ENCODE results near the gene ELOVL1. TPM values are rescaled to one million over a fixed set of nuclear protein-coding genes. Genes with fewer than 3 reads are reported as not detected.

The ELOVL1 gene
- total and polyA plus RNA-seq, 2 of the 13 experiments (the other 11 are each of a cell fraction or from before 2014, with no cell fraction given) = 55.2 to 77.4 TPM

DNA sequence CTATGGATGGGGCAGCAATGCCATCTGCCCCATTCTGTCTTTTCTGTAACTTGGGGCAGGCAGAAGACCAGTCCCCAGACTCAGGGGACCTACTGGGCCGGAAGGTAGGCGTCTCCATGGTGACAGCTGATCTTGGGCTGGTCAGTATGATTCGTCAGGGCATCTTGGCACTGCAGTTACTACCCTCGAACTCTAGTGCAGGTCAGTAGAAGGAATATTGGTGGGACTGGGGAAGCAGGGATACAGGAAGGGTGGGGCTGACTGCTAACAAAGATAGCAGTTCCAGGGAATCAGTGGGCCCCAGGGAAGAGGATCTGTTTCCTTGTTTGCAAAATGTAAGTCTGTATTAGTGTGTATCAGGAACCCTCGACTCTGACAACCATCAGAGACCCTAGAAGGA is 48.1 kb upstream of the ELOVL1 start:
- intact Hi-C loops (cut with micrococcal nuclease; ENCODE audit: unreplicated experiment) = no loop called here
- TF ChIP-seq ZNF367 (CRISPR knock-in tag; IDR thresholded peaks at IDR 0.05; ENCODE audit: borderline replicate concordance) (no peak), FOXP1 (IDR thresholded peaks at IDR 0.05) (no peak), FOXP1 (CRISPR knock-in tag; IDR thresholded peaks at IDR 0.05) (no peak)

DNA sequence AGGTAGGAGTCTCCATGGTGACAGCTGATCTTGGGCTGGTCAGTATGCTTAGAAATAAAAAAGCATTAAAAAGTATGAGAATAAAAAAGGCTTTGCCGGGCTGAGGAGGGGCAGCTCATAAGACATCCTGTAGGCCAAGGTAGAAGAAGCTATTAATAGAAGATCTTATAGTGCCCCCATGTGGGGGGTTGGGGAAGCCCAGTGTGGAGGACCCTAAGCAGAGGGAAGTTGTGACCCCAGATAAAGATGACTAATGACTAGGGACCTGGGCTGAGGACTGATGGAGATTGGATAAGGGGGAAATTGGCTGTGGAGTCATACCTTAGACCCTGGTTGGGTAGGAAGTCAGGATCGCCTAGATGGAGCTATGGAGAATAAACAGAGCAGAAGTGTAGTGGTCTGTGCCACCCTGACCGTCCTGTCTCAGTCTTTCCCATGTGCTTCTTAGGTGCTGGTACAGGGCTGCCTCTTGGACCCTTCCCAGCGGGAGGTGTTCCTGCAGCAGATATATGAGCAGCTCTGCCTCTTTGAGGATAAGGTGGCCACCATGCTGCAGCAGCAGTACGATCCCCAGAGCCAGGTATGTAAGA is 46.9 kb upstream of the ELOVL1 start:
- BruUV-seq (replicated peaks) = no TSS peak
- Histone ChIP-seq H4K20me1 (ENCODE audit: insufficient read depth, low read length) (no peaks in the 10 kb centered on the region), H2AFZ (ENCODE audit: low read length) (no peak overlapping the region), H3K4me1 (ENCODE audit: insufficient read depth, low read length) (peaks cover 16% of the 10 kb centered on the region), H3K9ac (ENCODE audit: insufficient read depth, low read depth, low read length) (no peak overlapping the region), H3K9me3 (ENCODE audit: low read length) (no peaks in the 10 kb centered on the region), H3K4me3 (replicated peaks in 1 of 3; ENCODE audit: insufficient read depth in 1 of 3, low read depth in 2 of 3, low read length in 3 of 3) (no peak overlapping the region), H3K27ac (ENCODE audit: extremely low read length, insufficient read depth, low read length) (no peak overlapping the region), H3K4me2 (ENCODE audit: low read depth, low read length) (no peak overlapping the region), H3K79me2 (ENCODE audit: insufficient read depth, low read length) (no peaks in the 10 kb centered on the region), H3K36me3 (replicated peaks in 1 of 2; ENCODE audit: control insufficient read depth in 1 of 2, insufficient read depth in 2 of 2, low read length in 2 of 2) (peaks cover 0 to 19% of the 10 kb centered on the region in 2 experiments; a peak in 3 of 5 replicates), H3K27me3 (ENCODE audit: control insufficient read depth in 1 of 2, insufficient read depth in 2 of 2, low read length in 2 of 2) (no peaks in the 10 kb centered on the region)
- POLR2A ChIA-PET = interaction anchor here (1.6 kb wide), 1 partner anchor 188 kb away, joined by 6 read pairs; no protein-coding TSS in a partner anchor
- FAIRE-seq (peak; percentile 32), DNase-seq (ENCODE audit: low spot score) (peak; percentile 62), ATAC-seq (peak; percentile 95)
- 70% methylated on average over 4 of the region's 5 CpGs for WGBS (ENCODE audit: low lambda C conversion rate)
- in situ Hi-C loops (cut with HindIII; ENCODE audit: extremely low pct_ligation_motif_present, low pct_unique_long_range_greater_than_20kb) = loop anchor here (5.0 to 25.0 kb wide), 2 partner anchors 187 to 502 kb away; no protein-coding TSS in a partner anchor
- intact Hi-C loops (cut with micrococcal nuclease; ENCODE audit: unreplicated experiment) = loop anchor here (1.0 kb wide), 4 partner anchors 46 to 187 kb away; partner anchors contain the start of genes CDC20 and ELOVL1
- CTCF ChIA-PET (ENCODE audit: low intra/inter-chr PET ratio, low total read pairs) = interaction anchor here (0.8 to 3.2 kb wide), 4 partner anchors 175 to 190 kb away, joined by 3 to 36 read pairs (median 20); no protein-coding TSS in a partner anchor
- TF ChIP-seq ZNF282 (IDR thresholded peaks at IDR 0.05; ENCODE audit: partially characterized antibody) (no peak), NFE2L1 (CRISPR knock-in tag; IDR thresholded peaks at IDR 0.05; ENCODE audit: borderline replicate concordance) (no peak), KDM3A (CRISPR knock-in tag; IDR thresholded peaks at IDR 0.05; ENCODE audit: low read depth) (no peak), ZNF446 (CRISPR knock-in tag; IDR thresholded peaks at IDR 0.05) (no peak), CENPT (CRISPR knock-in tag; IDR thresholded peaks at IDR 0.05; ENCODE audit: low read depth) (no peak), KLF13 (CRISPR knock-in tag; IDR thresholded peaks at IDR 0.05) (no peak)
- TF ChIP-seq, protein P1, sequence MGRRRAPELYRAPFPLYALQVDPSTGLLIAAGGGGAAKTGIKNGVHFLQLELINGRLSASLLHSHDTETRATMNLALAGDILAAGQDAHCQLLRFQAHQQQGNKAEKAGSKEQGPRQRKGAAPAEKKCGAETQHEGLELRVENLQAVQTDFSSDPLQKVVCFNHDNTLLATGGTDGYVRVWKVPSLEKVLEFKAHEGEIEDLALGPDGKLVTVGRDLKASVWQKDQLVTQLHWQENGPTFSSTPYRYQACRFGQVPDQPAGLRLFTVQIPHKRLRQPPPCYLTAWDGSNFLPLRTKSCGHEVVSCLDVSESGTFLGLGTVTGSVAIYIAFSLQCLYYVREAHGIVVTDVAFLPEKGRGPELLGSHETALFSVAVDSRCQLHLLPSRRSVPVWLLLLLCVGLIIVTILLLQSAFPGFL (CRISPR knock-in tag; IDR thresholded peaks at IDR 0.05) = no peak
- TF ChIP-seq, protein P2, sequence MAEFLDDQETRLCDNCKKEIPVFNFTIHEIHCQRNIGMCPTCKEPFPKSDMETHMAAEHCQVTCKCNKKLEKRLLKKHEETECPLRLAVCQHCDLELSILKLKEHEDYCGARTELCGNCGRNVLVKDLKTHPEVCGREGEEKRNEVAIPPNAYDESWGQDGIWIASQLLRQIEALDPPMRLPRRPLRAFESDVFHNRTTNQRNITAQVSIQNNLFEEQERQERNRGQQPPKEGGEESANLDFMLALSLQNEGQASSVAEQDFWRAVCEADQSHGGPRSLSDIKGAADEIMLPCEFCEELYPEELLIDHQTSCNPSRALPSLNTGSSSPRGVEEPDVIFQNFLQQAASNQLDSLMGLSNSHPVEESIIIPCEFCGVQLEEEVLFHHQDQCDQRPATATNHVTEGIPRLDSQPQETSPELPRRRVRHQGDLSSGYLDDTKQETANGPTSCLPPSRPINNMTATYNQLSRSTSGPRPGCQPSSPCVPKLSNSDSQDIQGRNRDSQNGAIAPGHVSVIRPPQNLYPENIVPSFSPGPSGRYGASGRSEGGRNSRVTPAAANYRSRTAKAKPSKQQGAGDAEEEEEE (CRISPR knock-in tag; IDR thresholded peaks at IDR 0.05; ENCODE audit: borderline replicate concordance) = no peak
- TF ChIP-seq, protein P3, sequence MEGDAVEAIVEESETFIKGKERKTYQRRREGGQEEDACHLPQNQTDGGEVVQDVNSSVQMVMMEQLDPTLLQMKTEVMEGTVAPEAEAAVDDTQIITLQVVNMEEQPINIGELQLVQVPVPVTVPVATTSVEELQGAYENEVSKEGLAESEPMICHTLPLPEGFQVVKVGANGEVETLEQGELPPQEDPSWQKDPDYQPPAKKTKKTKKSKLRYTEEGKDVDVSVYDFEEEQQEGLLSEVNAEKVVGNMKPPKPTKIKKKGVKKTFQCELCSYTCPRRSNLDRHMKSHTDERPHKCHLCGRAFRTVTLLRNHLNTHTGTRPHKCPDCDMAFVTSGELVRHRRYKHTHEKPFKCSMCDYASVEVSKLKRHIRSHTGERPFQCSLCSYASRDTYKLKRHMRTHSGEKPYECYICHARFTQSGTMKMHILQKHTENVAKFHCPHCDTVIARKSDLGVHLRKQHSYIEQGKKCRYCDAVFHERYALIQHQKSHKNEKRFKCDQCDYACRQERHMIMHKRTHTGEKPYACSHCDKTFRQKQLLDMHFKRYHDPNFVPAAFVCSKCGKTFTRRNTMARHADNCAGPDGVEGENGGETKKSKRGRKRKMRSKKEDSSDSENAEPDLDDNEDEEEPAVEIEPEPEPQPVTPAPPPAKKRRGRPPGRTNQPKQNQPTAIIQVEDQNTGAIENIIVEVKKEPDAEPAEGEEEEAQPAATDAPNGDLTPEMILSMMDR (CRISPR knock-in tag; IDR thresholded peaks at IDR 0.05) = peak; percentile 75
- TF ChIP-seq, protein P4, sequence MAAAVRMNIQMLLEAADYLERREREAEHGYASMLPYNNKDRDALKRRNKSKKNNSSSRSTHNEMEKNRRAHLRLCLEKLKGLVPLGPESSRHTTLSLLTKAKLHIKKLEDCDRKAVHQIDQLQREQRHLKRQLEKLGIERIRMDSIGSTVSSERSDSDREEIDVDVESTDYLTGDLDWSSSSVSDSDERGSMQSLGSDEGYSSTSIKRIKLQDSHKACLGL (CRISPR knock-in tag; IDR thresholded peaks at IDR 0.05) = no peak

More for the DNA sequence above, 48.1 kb upstream of the ELOVL1 start:
- no peaks in the 10 kb centered on the region for H3K9me3 ChIP-seq (ENCODE audit: low read length)
- peaks cover 7 to 30% of the 10 kb centered on the region in 2 experiments; a peak in 4 of 5 replicates for H3K36me3 ChIP-seq (replicated peaks in 1 of 2; ENCODE audit: control insufficient read depth in 1 of 2, insufficient read depth in 2 of 2, low read length in 2 of 2)
- H3K4me3 ChIP-seq (replicated peaks in 1 of 3; ENCODE audit: insufficient read depth in 1 of 3, low read depth in 2 of 3, low read length in 3 of 3) = no peak overlapping the region
- POLR2A ChIA-PET = no interaction called here
- H4K20me1 ChIP-seq (ENCODE audit: insufficient read depth, low read length) = no peaks in the 10 kb centered on the region
- no peaks in the 10 kb centered on the region for H3K27me3 ChIP-seq (ENCODE audit: control insufficient read depth in 1 of 2, insufficient read depth in 2 of 2, low read length in 2 of 2)
- CTCF ChIA-PET (ENCODE audit: low intra/inter-chr PET ratio, low total read pairs) = interaction anchor here (2.0 kb wide), 1 partner anchor 178 kb away, joined by 36 read pairs; no protein-coding TSS in a partner anchor
- H2AFZ ChIP-seq (ENCODE audit: low read length) = no peak overlapping the region
- no peaks in the 10 kb centered on the region for H3K79me2 ChIP-seq (ENCODE audit: insufficient read depth, low read length)
- H3K27ac ChIP-seq (ENCODE audit: extremely low read length, insufficient read depth, low read length) = no peak overlapping the region
- WGBS (ENCODE audit: low lambda C conversion rate) = 88% methylated on average over 5 of the region's 5 CpGs
- H3K4me1 ChIP-seq (ENCODE audit: insufficient read depth, low read length) = peaks cover 16% of the 10 kb centered on the region
- BruUV-seq (replicated peaks) = no TSS peak
- no peak for FAIRE-seq
- ATAC-seq = no peak
- no peak overlapping the region for H3K4me2 ChIP-seq (ENCODE audit: low read depth, low read length)
- DNase-seq (ENCODE audit: low spot score) = no peak
- no peak overlapping the region for H3K9ac ChIP-seq (ENCODE audit: insufficient read depth, low read depth, low read length)
- in situ Hi-C loops (cut with HindIII; ENCODE audit: extremely low pct_ligation_motif_present, low pct_unique_long_range_greater_than_20kb) = loop anchor here (25.0 kb wide), 1 partner anchor 504 kb away; no protein-coding TSS in a partner anchor
